Gastroesophageal sphincter (tissue), 3 donors: Measurements from ENCODE around the gene RLN3.

Source experiments
- CTCF ChIP-seq, 4 experiments: fragments of 200-600 bp in 2 of 4; fragments of 450-650 bp in 2 of 4; sonication (generic) in 1 of 4; IDR thresholded peaks; one replicate each; pipeline ENCODE4 v1.5.1; 2017 to 2019; ENCODE audit warnings: antibody characterized with exemption in 4 of 4, mild to moderate bottlenecking in 2 of 4, moderate library complexity in 2 of 4
- EP300 ChIP-seq: sonication (generic); formaldehyde crosslinking; IDR thresholded peaks from one replicate; pipeline ENCODE4 v1.6.1; 2017; ENCODE audit warnings: antibody characterized with exemption, mild to moderate bottlenecking
- POLR2A ChIP-seq, 2 donors: fragments of 450-650 bp; IDR thresholded peaks; one replicate each; pipeline ENCODE4 v1.6.1; 2017; ENCODE audit warnings: antibody characterized with exemption in 2 of 2, mild to moderate bottlenecking in 2 of 2, moderate library complexity in 1 of 2
- POLR2AphosphoS5 ChIP-seq: sonication (generic); formaldehyde crosslinking; IDR thresholded peaks from one replicate; pipeline ENCODE4 v1.6.1; 2017; ENCODE audit warnings: antibody characterized with exemption

- TF ChIP-seq POLR2A (IDR thresholded peaks at IDR 0.05): no peak
- no peak for TF ChIP-seq EP300
- no peak for TF ChIP-seq CTCF (IDR thresholded peaks at IDR 0.05)
- TF ChIP-seq POLR2AphosphoS5: no peak
Measured at GRCh38 chr19:13979244-13979615, 48.7 kb upstream of the RLN3 start.
